PC-9 (cell line): ENCODE data around the gene TGFB2.

ENCODE experiments used
- EZH2 ChIP-seq: fragments of 200-600 bp; sonication (generic); IDR thresholded peaks from 2 replicates; pipeline ENCODE4 v1.8.0; 2017; ENCODE audit warnings: antibody characterized with exemption, low read depth
- TF ChIP-seq, protein P1 (sequence below): fragments of 200-600 bp; sonication (generic); conservative IDR thresholded peaks from 2 replicates; pipeline ENCODE4 v1.6.1; 2017; ENCODE audit warnings: mixed run types, antibody characterized with exemption, mild to moderate bottlenecking, moderate library complexity

DNA sequence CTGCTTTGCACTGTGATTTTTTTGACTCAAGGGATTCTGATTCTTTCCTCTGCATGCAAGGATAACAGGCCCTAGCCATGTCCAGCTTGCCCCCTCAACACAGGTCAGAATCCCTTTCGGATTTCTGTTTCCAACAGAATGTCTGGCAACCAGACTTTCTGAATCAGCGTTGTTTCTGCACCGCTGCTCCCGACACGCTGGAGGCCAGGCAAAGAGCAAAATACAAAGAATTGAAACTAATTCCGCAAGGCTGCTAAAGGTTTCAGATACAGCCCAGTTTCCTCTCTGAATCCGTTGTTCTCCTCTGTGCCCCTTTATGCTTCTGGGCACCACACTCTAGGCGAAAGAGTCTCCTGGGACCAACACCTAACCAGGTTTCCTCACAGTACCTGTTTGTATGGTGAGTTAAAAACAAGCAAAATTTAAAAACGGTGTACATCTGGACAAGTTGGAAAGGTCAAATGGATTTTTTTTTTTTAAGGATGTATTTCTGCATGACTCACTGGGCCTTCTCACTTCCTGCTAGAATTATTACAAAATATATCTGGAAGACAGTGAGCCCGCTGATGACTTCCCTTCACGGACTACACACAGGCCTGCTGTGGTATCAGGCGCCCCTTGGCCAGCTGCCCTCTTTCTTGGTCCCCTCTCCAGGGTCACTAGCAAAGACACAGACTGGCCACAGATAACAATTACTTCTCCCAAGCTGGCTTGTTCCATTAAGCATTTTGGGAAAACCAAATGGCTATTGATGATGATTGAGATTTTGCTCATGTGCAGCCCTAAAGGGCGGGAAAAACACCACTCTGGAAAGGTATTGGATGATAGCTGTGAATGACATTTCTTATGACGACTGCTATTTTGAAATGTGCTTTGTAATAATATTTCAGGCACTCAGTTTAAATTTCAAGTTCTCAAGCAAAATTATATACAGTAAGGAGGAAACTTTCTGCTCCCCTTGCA lies 118.3 kb downstream of the TGFB2 start:
- TF ChIP-seq, protein P1, sequence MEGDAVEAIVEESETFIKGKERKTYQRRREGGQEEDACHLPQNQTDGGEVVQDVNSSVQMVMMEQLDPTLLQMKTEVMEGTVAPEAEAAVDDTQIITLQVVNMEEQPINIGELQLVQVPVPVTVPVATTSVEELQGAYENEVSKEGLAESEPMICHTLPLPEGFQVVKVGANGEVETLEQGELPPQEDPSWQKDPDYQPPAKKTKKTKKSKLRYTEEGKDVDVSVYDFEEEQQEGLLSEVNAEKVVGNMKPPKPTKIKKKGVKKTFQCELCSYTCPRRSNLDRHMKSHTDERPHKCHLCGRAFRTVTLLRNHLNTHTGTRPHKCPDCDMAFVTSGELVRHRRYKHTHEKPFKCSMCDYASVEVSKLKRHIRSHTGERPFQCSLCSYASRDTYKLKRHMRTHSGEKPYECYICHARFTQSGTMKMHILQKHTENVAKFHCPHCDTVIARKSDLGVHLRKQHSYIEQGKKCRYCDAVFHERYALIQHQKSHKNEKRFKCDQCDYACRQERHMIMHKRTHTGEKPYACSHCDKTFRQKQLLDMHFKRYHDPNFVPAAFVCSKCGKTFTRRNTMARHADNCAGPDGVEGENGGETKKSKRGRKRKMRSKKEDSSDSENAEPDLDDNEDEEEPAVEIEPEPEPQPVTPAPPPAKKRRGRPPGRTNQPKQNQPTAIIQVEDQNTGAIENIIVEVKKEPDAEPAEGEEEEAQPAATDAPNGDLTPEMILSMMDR: no peak
- TF ChIP-seq EZH2: no peak
